ENCODE data around the gene SLC22A12. TPM values are rescaled to one million over a fixed set of nuclear protein-coding genes. Genes with fewer than 3 reads are reported as not detected.

Gene SLC22A12
- total and polyA plus RNA-seq, 2 donors (not counting 3 experiments of a cell fraction or from before 2014, with no cell fraction given): not detected

DNA sequence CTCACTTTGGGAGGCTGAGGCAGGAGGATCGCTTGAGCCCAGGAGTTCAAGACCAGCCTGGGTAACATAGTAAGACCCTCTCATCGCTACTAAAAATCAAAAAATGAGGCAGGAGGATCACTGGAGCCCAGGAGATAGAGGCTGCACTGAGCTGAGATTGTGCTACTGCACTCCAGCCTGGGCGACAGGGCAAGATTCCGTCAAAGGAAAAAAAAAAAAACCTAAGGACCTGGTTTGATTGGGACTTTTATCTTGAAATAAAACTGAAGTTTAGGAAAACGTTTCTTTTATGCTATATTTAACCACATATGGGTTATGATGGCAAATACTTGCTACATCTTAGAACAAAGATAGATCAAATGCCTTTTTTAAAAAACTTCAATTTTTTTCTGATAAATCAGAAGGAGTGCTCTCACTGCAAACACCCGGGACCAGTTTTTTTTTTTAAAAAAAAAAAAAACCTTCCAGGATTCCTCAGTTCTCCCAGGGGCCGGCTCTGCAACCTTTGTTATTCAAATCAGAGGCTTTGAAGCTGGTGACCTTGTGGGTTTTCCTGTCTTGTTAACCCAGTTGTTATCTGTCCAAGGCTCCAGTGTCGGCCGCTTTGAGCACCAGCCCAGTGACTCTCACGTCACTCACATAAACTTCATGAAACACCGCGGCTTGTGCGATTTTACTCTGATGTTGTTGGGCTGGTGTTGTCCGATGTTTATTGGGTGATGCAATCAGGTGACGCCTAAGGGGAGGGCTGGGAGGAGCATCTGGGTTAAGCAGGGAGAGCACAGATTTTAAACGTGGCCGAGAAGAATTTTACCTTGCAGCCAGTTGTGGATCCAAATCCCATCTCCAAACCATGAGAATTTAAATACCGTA, 24.7 kb upstream of the SLC22A12 start:
- H3K4me3 ChIP-seq (replicated peaks in 1 of 3; ENCODE audit: insufficient read depth in 1 of 3, low read depth in 1 of 3, low read length in 3 of 3): no peak overlapping the region
- H3K4me1 ChIP-seq (ENCODE audit: control insufficient read depth, extremely low read depth, insufficient read depth, low read length): no peaks in the 10 kb centered on the region
- dilution Hi-C loops (cut with MboI; ENCODE audit: extremely low pct_ligation_motif_present, low sequenced_read_pairs) (no loop called here), intact Hi-C loops (cut with micrococcal nuclease) (loop anchor here (5.0 kb wide), 1 partner anchor 71 kb away; no protein-coding TSS in a partner anchor)
- ChIA-PET POLR2A (interaction anchor here (0.7 kb wide), 1 partner anchor 90 kb away, joined by 10 read pairs; no protein-coding TSS in a partner anchor), CTCF (interaction anchor here (1.0 to 1.8 kb wide), 4 partner anchors 12 to 117 kb away, joined by 3 to 6 read pairs (median 4); no protein-coding TSS in a partner anchor)
- no peak overlapping the region for H3K27ac ChIP-seq (ENCODE audit: insufficient read depth, low read depth, low read length)
- no peaks in the 10 kb centered on the region for H3K79me2 ChIP-seq (ENCODE audit: control insufficient read depth, insufficient read depth, low read length)
- H3K9ac ChIP-seq (replicated peaks; ENCODE audit: extremely low read depth, insufficient read depth, low read length): no peak overlapping the region
- H2AFZ ChIP-seq (ENCODE audit: low read depth, low read length): peak overlapping the region; percentile 48
- H3K9me1 ChIP-seq (replicated peaks; ENCODE audit: control insufficient read depth, extremely low read depth, insufficient read depth, low read length): no peaks in the 10 kb centered on the region
- H3K27me3 ChIP-seq (ENCODE audit: control insufficient read depth in 2 of 2, insufficient read depth in 2 of 2, low read length in 2 of 2): no peaks in the 10 kb centered on the region
- no peak overlapping the region for H3K4me2 ChIP-seq (ENCODE audit: insufficient read depth, low read length)
- no peaks in the 10 kb centered on the region for H4K20me1 ChIP-seq (replicated peaks; ENCODE audit: control insufficient read depth, extremely low read depth, insufficient read depth, low read length)
- TF ChIP-seq, protein P1, sequence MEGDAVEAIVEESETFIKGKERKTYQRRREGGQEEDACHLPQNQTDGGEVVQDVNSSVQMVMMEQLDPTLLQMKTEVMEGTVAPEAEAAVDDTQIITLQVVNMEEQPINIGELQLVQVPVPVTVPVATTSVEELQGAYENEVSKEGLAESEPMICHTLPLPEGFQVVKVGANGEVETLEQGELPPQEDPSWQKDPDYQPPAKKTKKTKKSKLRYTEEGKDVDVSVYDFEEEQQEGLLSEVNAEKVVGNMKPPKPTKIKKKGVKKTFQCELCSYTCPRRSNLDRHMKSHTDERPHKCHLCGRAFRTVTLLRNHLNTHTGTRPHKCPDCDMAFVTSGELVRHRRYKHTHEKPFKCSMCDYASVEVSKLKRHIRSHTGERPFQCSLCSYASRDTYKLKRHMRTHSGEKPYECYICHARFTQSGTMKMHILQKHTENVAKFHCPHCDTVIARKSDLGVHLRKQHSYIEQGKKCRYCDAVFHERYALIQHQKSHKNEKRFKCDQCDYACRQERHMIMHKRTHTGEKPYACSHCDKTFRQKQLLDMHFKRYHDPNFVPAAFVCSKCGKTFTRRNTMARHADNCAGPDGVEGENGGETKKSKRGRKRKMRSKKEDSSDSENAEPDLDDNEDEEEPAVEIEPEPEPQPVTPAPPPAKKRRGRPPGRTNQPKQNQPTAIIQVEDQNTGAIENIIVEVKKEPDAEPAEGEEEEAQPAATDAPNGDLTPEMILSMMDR (IDR thresholded peaks at IDR 0.05; ENCODE audit: extremely low read depth in 1 of 2, insufficient read depth in 1 of 2, low read depth in 1 of 2, low read length in 2 of 2): no peak
- TF ChIP-seq EZH2 (IDR thresholded peaks at IDR 0.05; ENCODE audit: borderline replicate concordance, low read depth, low read length, severe bottlenecking) (no peak), GATA2 (IDR thresholded peaks at IDR 0.05; ENCODE audit: insufficient read depth, insufficient read length, low read depth, low read length) (no peak), POLR2AphosphoS5 (IDR thresholded peaks at IDR 0.05; ENCODE audit: insufficient read depth, low read depth, low read length) (no peak), FOS (IDR thresholded peaks at IDR 0.05; ENCODE audit: borderline replicate concordance, insufficient read depth, low read length) (no peak), MYC (IDR thresholded peaks at IDR 0.05; ENCODE audit: low read depth, low read length) (no peak)
- no TSS peak for BruUV-seq (replicated peaks)
- no peaks in the 10 kb centered on the region for H3K9me3 ChIP-seq (replicated peaks; ENCODE audit: control insufficient read depth, insufficient read depth, low read length)
- FAIRE-seq (peak; percentile 79), DNase-seq (ENCODE audit: low read depth, low spot score) (peak; percentile 65)
- H3K36me3 ChIP-seq (ENCODE audit: control insufficient read depth in 2 of 2, extremely low read depth in 1 of 2, insufficient read depth in 2 of 2, low read length in 2 of 2): no peaks in the 10 kb centered on the region
